ENCODE measurements around the gene SH3RF1.
"Not testable (repeated sequence)": the region's sequence is repeated elsewhere in the genome, so short reads cannot be mapped to it uniquely, and the experiment has no call there.

Gene SH3RF1

DNA sequence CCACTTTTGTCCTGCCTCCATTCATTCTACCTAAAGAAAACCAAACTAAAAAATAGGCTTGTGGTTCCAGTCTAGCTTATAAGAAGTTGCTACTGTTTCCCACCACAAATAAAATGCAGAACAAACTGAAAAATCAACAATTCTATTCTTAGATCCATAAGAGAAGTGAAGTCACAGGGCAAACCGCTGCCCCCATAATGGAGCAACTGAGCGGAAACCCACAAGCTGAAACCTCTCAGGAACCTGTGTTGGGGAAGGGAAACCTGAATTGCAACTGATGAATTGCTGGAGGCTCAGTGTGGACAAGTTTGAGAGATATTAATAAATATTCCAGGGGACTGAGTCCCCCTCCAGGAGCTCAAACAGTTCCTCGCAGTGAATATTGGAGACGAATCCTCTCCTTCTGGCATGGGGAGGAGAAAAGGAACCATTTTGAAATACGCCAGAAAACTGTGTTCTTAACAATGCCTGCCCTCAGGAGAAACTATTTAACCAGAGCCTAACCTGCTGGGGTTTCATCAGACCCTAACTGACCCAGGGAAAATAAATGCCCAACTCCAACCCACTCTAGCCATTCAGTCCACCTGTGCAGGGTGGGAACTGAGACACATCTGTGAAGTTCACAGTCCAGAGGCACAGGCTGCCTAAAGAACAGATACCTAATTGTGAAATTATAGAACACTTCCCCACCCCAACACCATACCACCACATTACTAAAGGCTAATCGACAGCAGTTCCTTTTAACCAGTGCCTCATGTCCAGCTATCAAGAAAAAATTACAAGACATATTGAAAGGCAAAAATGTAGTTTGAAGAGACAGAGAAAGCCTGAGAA is 22.8 kb upstream of the SH3RF1 start:
- no peaks in the 10 kb centered on the region for H3K27me3 ChIP-seq (ENCODE audit: control insufficient read depth, insufficient read depth, low read length)
- no peaks in the 10 kb centered on the region for H3K9me3 ChIP-seq (ENCODE audit: control insufficient read depth, low read length)
- H3K4me3 ChIP-seq (ENCODE audit: low read length): no peak overlapping the region
- H3K9ac ChIP-seq (ENCODE audit: low read length): no peak overlapping the region
- H3K36me3 ChIP-seq (ENCODE audit: control insufficient read depth, insufficient read depth, low read length): no peaks in the 10 kb centered on the region
- peaks cover 6% of the 10 kb centered on the region for H3K4me1 ChIP-seq (ENCODE audit: control insufficient read depth, insufficient read depth, low read length)

GRCh38 chr4:169287983-169288382 is 17.2 kb upstream of the SH3RF1 start:
- peaks cover 14% of the 10 kb centered on the region for H3K4me1 ChIP-seq (ENCODE audit: control insufficient read depth, insufficient read depth, low read length)
- not testable (repeated sequence) for H3K36me3 ChIP-seq (ENCODE audit: control insufficient read depth, insufficient read depth, low read length); H3K9me3 ChIP-seq (ENCODE audit: control insufficient read depth, low read length); H3K4me3 ChIP-seq (ENCODE audit: low read length); H3K27me3 ChIP-seq (ENCODE audit: control insufficient read depth, insufficient read depth, low read length); H3K9ac ChIP-seq (ENCODE audit: low read length)

DNA sequence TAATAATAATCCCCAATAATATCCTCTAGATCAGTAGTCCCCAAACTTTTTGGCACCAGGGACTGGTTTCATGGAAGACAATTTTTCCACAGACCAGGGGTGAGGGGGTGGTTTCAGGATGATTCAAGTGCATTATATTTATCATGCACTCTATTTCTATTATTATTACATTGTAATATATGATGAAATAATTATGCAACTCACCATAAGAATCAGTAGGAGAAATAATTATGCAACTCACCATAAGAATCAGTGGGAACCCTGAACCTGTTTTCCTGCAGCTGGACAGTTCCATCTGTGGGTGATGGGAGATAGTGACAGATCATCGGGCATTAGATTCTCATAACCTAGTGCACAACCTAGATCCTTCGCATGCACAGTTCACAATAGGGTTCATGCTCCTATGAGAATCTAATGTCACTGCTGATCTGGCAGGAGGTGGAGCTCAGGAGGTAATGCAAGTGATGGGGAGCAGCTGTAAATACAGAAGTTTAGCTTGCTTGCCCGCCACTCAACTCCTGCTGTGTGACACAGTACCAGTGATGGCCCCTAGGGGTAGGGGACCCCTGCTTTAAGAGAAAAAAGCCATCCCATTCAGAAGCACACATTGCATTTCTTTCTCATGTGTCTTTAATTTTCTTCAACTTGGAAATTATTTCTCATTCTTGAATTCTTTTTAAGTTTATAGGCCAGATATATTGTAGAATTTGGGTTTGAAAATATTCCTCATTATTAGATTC is 16.0 kb upstream of the SH3RF1 start:
- Histone ChIP-seq H3K9ac (ENCODE audit: low read length) (no peak overlapping the region), H3K36me3 (ENCODE audit: control insufficient read depth, insufficient read depth, low read length) (no peaks in the 10 kb centered on the region), H3K4me3 (ENCODE audit: low read length) (no peak overlapping the region), H3K9me3 (ENCODE audit: control insufficient read depth, low read length) (no peaks in the 10 kb centered on the region), H3K4me1 (ENCODE audit: control insufficient read depth, insufficient read depth, low read length) (peaks cover 14% of the 10 kb centered on the region), H3K27me3 (ENCODE audit: control insufficient read depth, insufficient read depth, low read length) (no peaks in the 10 kb centered on the region)

DNA sequence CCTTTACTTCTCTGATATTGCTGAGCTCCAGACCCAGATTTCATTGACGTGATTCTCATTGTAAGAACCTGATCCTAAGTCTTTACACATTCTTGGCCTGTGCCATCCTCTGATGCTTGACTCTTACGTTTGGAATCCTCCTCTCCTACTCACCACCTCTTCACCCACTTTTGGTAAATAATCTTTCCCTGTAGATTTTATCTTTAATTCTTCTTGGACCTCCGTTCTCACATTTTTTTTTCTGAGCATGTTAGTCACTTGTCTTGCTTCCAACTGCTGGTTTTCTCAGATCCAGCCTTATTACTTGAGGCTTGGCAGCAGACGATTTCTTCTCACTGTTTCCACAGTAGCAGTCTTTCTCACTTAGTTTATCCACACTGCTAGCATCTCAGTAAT is 12.4 kb upstream of the SH3RF1 start:
- H3K27me3 ChIP-seq (ENCODE audit: control insufficient read depth, insufficient read depth, low read length): no peaks in the 10 kb centered on the region

DNA sequence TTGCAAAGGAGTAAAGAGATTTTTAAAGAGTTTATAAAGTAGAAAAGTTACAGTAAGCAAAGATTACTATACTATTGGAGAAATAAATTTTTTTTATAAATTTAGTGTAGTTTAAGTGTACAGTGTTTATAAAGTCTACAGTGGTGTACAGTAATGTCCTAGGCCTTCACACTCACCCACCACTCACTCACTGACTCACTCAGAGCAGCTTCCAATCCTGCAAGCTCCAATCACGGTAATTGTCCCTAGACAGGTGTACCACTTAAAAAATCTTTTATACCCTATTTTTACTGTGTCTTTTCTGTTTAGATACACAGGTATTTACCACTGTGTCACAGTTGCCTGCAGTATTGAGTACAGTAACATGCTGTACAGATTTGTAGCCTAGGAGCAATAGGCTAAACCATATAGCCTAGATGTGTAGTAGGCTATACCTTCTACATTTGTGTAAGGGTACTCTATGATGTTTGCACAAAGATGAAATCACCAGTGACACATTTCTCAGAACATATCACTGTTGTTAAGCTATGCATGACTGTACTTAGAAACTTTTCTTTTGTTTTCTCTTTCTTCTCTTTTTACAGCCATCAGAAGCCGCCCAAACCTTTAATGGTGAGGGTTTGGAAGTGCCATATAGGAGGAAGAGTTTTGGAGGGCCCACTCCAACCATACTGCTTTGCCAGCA is 11.8 kb upstream of the SH3RF1 start:
- no peaks in the 10 kb centered on the region for H3K27me3 ChIP-seq (ENCODE audit: control insufficient read depth, insufficient read depth, low read length)
- no peak overlapping the region for H3K9ac ChIP-seq (ENCODE audit: low read length)
- H3K36me3 ChIP-seq (ENCODE audit: control insufficient read depth, insufficient read depth, low read length): no peaks in the 10 kb centered on the region
- peaks cover 4% of the 10 kb centered on the region for H3K4me1 ChIP-seq (ENCODE audit: control insufficient read depth, insufficient read depth, low read length)
- H3K9me3 ChIP-seq (ENCODE audit: control insufficient read depth, low read length): no peaks in the 10 kb centered on the region
- no peak overlapping the region for H3K4me3 ChIP-seq (ENCODE audit: low read length)

More for the DNA sequence above, 12.4 kb upstream of the SH3RF1 start:
- Histone ChIP-seq H3K4me1 (ENCODE audit: control insufficient read depth, insufficient read depth, low read length) (peaks cover 9% of the 10 kb centered on the region), H3K9me3 (ENCODE audit: control insufficient read depth, low read length) (no peaks in the 10 kb centered on the region), H3K36me3 (ENCODE audit: control insufficient read depth, insufficient read depth, low read length) (no peaks in the 10 kb centered on the region), H3K4me3 (ENCODE audit: low read length) (no peak overlapping the region), H3K9ac (ENCODE audit: low read length) (no peak overlapping the region)

GRCh38 chr4:169279108-169279507 is 8.4 kb upstream of the SH3RF1 start:
- Histone ChIP-seq H3K36me3 (ENCODE audit: control insufficient read depth, insufficient read depth, low read length) (no peaks in the 10 kb centered on the region), H3K4me1 (ENCODE audit: control insufficient read depth, insufficient read depth, low read length) (no peaks in the 10 kb centered on the region), H3K9me3 (ENCODE audit: control insufficient read depth, low read length) (no peaks in the 10 kb centered on the region), H3K4me3 (ENCODE audit: low read length) (no peak overlapping the region), H3K27me3 (ENCODE audit: control insufficient read depth, insufficient read depth, low read length) (no peaks in the 10 kb centered on the region), H3K9ac (ENCODE audit: low read length) (no peak overlapping the region)

GRCh38 chr4:169278624-169279023 is 7.9 kb upstream of the SH3RF1 start:
- no peak overlapping the region for H3K4me3 ChIP-seq (ENCODE audit: low read length)
- H3K4me1 ChIP-seq (ENCODE audit: control insufficient read depth, insufficient read depth, low read length): no peaks in the 10 kb centered on the region
- no peaks in the 10 kb centered on the region for H3K9me3 ChIP-seq (ENCODE audit: control insufficient read depth, low read length)
- no peak overlapping the region for H3K9ac ChIP-seq (ENCODE audit: low read length)
- no peaks in the 10 kb centered on the region for H3K36me3 ChIP-seq (ENCODE audit: control insufficient read depth, insufficient read depth, low read length)
- no peaks in the 10 kb centered on the region for H3K27me3 ChIP-seq (ENCODE audit: control insufficient read depth, insufficient read depth, low read length)

- H3K9me3 ChIP-seq (ENCODE audit: control insufficient read depth, low read length); H3K4me3 ChIP-seq (ENCODE audit: low read length): not testable (repeated sequence)
Observed at GRCh38 chr4:169277838-169278237, 7.1 kb upstream of the SH3RF1 start.

DNA sequence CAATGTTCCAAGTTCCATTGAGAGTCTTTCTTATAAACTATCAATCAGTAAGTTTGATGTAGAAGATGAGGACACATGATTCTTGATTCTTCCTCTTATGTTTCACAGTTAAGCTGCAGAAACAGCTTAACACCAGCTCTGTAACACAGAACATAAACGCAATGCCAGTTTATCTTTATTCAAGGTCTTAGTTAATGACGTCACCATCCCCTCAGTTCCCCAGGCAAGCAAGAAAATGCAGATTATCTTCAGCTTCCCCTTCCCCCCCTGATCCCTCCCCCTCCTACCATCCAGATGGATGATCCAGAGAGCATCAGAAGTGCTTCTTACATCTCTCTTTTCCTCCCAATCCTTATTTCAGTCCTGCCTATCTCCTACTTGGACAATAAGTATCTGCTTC is 4.4 kb upstream of the SH3RF1 start:
- no peaks in the 10 kb centered on the region for H3K27me3 ChIP-seq (ENCODE audit: control insufficient read depth, insufficient read depth, low read length)

More at GRCh38 chr4:169277838-169278237, 7.1 kb upstream of the SH3RF1 start:
- not testable (repeated sequence) for H3K9ac ChIP-seq (ENCODE audit: low read length); H3K36me3 ChIP-seq (ENCODE audit: control insufficient read depth, insufficient read depth, low read length); H3K4me1 ChIP-seq (ENCODE audit: control insufficient read depth, insufficient read depth, low read length); H3K27me3 ChIP-seq (ENCODE audit: control insufficient read depth, insufficient read depth, low read length)

DNA sequence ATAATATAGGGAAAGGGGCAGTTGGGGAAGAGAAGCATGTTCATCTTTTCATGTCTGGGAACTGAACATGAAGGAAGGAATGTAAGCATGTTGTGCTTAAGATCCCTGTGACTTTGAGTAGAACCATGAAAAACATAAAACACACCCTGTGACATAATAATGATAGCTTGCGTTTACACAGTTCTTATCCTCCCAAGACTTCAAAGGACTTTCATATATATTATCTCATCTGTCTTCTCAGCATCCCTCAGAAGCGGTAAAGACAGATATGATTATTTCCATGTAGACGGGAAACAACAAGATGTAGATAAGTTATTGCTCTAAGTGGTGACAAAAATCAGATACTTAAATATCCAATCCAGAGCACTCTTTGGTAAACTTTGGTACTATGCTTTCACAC is 3.3 kb upstream of the SH3RF1 start:
- Histone ChIP-seq H3K4me1 (ENCODE audit: control insufficient read depth, insufficient read depth, low read length) (peaks cover 12% of the 10 kb centered on the region), H3K9ac (ENCODE audit: low read length) (no peak overlapping the region), H3K4me3 (ENCODE audit: low read length) (no peak overlapping the region), H3K27me3 (ENCODE audit: control insufficient read depth, insufficient read depth, low read length) (no peaks in the 10 kb centered on the region), H3K9me3 (ENCODE audit: control insufficient read depth, low read length) (no peaks in the 10 kb centered on the region), H3K36me3 (ENCODE audit: control insufficient read depth, insufficient read depth, low read length) (no peaks in the 10 kb centered on the region)

More for the DNA sequence above, 4.4 kb upstream of the SH3RF1 start:
- peaks cover 12% of the 10 kb centered on the region for H3K4me1 ChIP-seq (ENCODE audit: control insufficient read depth, insufficient read depth, low read length)
- H3K4me3 ChIP-seq (ENCODE audit: low read length): no peak overlapping the region
- H3K9me3 ChIP-seq (ENCODE audit: control insufficient read depth, low read length): no peaks in the 10 kb centered on the region
- H3K36me3 ChIP-seq (ENCODE audit: control insufficient read depth, insufficient read depth, low read length): no peaks in the 10 kb centered on the region
- no peak overlapping the region for H3K9ac ChIP-seq (ENCODE audit: low read length)

DNA sequence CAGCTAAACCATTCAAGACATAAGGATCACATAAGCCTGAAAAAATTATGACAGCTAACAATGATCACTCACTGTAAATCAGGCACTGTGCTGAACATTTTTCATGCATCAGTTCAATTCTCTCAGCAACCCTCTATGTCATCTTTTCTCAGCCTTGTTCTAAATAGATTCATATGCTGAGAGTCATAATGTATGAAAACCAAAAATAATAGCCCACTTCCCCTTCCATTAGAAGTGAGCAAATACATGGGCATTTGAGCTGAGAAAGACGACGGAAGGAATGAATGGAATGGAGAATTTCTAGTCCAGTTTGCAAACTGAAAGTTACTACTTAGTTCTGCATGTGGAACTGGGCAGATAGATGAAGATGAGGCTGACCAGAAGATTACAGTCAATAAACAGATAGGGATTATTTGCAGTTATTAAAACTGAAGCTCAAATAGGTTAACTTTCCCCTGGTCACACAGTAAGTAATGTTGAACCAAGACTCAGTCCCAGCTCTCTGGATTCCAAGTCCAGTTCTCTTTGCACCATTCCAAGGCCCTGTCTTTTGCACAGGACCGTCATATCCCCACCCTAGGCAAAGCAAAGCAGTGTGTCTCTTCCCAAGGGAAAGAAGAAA is 1.6 kb upstream of the SH3RF1 start:
- H3K9ac ChIP-seq (ENCODE audit: low read length): no peak overlapping the region
- no peak overlapping the region for H3K4me3 ChIP-seq (ENCODE audit: low read length)
- peaks cover 12% of the 10 kb centered on the region for H3K4me1 ChIP-seq (ENCODE audit: control insufficient read depth, insufficient read depth, low read length)
- H3K36me3 ChIP-seq (ENCODE audit: control insufficient read depth, insufficient read depth, low read length): no peaks in the 10 kb centered on the region
- H3K27me3 ChIP-seq (ENCODE audit: control insufficient read depth, insufficient read depth, low read length): no peaks in the 10 kb centered on the region
- no peaks in the 10 kb centered on the region for H3K9me3 ChIP-seq (ENCODE audit: control insufficient read depth, low read length)

DNA sequence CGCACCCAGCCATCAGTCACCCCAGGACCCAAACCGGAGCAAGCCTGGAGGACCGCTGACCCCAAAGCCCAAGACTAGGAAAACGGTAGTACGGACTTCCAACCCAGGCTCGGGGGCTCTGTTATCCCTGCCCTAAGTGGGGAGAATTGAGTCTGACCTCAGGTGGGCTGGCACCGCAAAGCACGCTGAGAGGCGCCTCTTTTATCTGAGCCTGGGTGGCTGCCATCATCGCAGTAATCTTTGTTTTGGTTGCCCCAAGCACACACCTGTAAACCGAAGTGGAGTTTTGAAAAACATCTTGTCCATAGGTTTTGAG is 894 bp upstream of the SH3RF1 start:
- Histone ChIP-seq H3K4me1 (ENCODE audit: control insufficient read depth, insufficient read depth, low read length) (peaks cover 15% of the 10 kb centered on the region), H3K36me3 (ENCODE audit: control insufficient read depth, insufficient read depth, low read length) (no peaks in the 10 kb centered on the region), H3K9ac (ENCODE audit: low read length) (peak overlapping the region; percentile 94), H3K27me3 (ENCODE audit: control insufficient read depth, insufficient read depth, low read length) (no peaks in the 10 kb centered on the region), H3K9me3 (ENCODE audit: control insufficient read depth, low read length) (no peaks in the 10 kb centered on the region), H3K4me3 (ENCODE audit: low read length) (peak overlapping the region; percentile 78)

All from mucosa of stomach (tissue), 1 donor.